Heart right ventricle (tissue), 16 donors: ENCODE results near the gene PAIP2B. TPM values are rescaled to one million over a fixed set of nuclear protein-coding genes. Genes with fewer than 3 reads are reported as not detected.

ENCODE experiments used
- ATAC-seq, 8 donors: fragments of 200-7000 bp; cut with Tn5 transposase; one replicate each; pipeline ENCODE4 v1.9.1; 2020; ENCODE audit warnings: mild to moderate bottlenecking in 8 of 8, moderate library complexity in 8 of 8, moderate number of reproducible peaks in 1 of 8
- DNase-seq, 2 donors: peaks; one replicate each; pipeline ENCODE4 v3.0.0-alpha.2; 2020
- H3K27ac ChIP-seq, 10 donors: fragments of 200-600 bp; sonication (generic) in 2 of 10; one replicate each; pipeline versions ENCODE4 v1.5.0 to v1.8.0; 2020 to 2022; ENCODE audit warnings: mild to moderate bottlenecking in 3 of 10
- H3K27me3 ChIP-seq, 7 donors: fragments of 200-600 bp; one replicate each; pipeline ENCODE4 v1.8.0; 2021 to 2022; ENCODE audit warnings: mild to moderate bottlenecking in 2 of 7
- H3K36me3 ChIP-seq, 9 donors: fragments of 200-600 bp; sonication (generic) in 1 of 9; one replicate each; pipeline versions ENCODE4 v1.5.0 to v1.8.0; 2020 to 2022; ENCODE audit warnings: mild to moderate bottlenecking in 2 of 9
- H3K4me1 ChIP-seq, 9 donors: fragments of 200-600 bp; sonication (generic) in 1 of 9; one replicate each; pipeline versions ENCODE4 v1.5.0 to v1.8.0; 2020 to 2022; ENCODE audit warnings: mild to moderate bottlenecking in 4 of 9
- H3K4me3 ChIP-seq, 10 donors: fragments of 200-600 bp; sonication (generic) in 2 of 10; one replicate each; pipeline versions ENCODE4 v1.5.0 to v1.8.0; 2020 to 2022; ENCODE audit warnings: mild to moderate bottlenecking in 7 of 10, moderate library complexity in 2 of 10
- H3K9me3 ChIP-seq, 11 donors: fragments of 200-600 bp in 10 of 11; sonication (generic) in 2 of 11; one replicate each; pipeline versions ENCODE4 v1.5.0 to v1.8.0; 2013 to 2022; ENCODE audit warnings: mild to moderate bottlenecking in 2 of 11, control low read depth in 1 of 11, moderate library complexity in 1 of 11
- CTCF ChIP-seq, 9 donors: fragments of 200-600 bp; sonication (generic) in 2 of 9; IDR thresholded peaks; one replicate each; pipeline versions ENCODE4 v1.5.0 to v1.8.0; 2021 to 2022; ENCODE audit warnings: antibody characterized with exemption in 9 of 9, mild to moderate bottlenecking in 5 of 9, moderate library complexity in 1 of 9
- WGBS, 2 donors: extraction: QIAGEN DNeasy Blood & Tissue Kit; methylation state at CpG; one replicate each; pipeline ENCODE4 v1.1.7; 2013; ENCODE audit warnings: inconsistent platforms in 1 of 2; 5-methylcytosine and 5-hydroxymethylcytosine counted together
- intact Hi-C, 10 donors: fragments of 100-400 bp; cut with DNase I; formaldehyde crosslinking; loops; one replicate each; pipeline versions ENCODE4 v1.11.1 to v1.14.2; 2022
- polyA plus RNA-seq, 2 donors: library from polyadenylated mRNA; stranded (reverse); fragments of 200-250 nt; gene quantifications; one replicate each; pipeline ENCODE4 v1.2.3, GENCODE V29; 2013
- total RNA-seq, 10 donors: library from RNA; stranded (reverse); fragmentation: NEBNext Ultra II Directional in 3 of 10; extraction: Animal tissue kit (Norgen Biotek cat#: 25700) in 3 of 10; gene quantifications; one replicate each; pipeline versions ENCODE4 v1.2.1 to v1.2.4, GENCODE V29; 2021 to 2023
- donor health status: Arrhythmogenic right ventricular cardiomyopathy.
- donor health status: ischemic (EF 13 %, LVEDD 7.1; RV severe dilation, severe dysfunction).
- donor health status: healthy with polysubstance abuse.
- donor health status: DM: no; HTN: yes; CAD: no.
- donor health status: DM: no; HTN: no; CAD: no.
- donor health status: ischemic (EF 25% LVEDD 6.9; RV normal size, moderate dysfunction).
- donor health status: ischemic (EF 25% LVEDD 5.7; RV mildly dilated, moderate dysfunction).
- donor health status: healthy.
- donor health status: DM: yes; HTN: yes; CAD: no.
- donor health status: Ischemic cardiomyopathy.
- donor health status: ischemic (EF 35%, LVEDD 5.7; RV mildly dilated, moderate dysfunction).
- donor health status: nonischemic (EF 11% LVEDD 7.7; RV severe dilation, severe dysfunction).
- donor health status: DM: yes; HTN: yes; CAD: no.
- donor health status: PGD.
- donor health status: ischemic (EF 29% LVEDD 5.4; RV normal size, mild dysfunction).
- donor health status: nonischemic (EF 23%, LVEDD 6.1; RV moderate dilation, normal function).

Gene PAIP2B
- total and polyA plus RNA-seq, 12 donors: 7.2 to 108 (median 60.3) TPM

- 87 to 95% methylated on average over 1 of the region's 1 CpG for WGBS, 2 donors
Observed at GRCh38 chr2:71207601-71208000, 19.3 kb downstream of the PAIP2B start.

GRCh38 chr2:71206271-71206670 is 20.6 kb downstream of the PAIP2B start:
- no peak for ATAC-seq
- no peak overlapping the region for H3K27ac ChIP-seq
- H3K4me3 ChIP-seq: no peak overlapping the region
- H3K9me3 ChIP-seq: peaks cover 0 to 7% (median 0%) of the 10 kb centered on the region in 11 donors
- no peaks in the 10 kb centered on the region for H3K27me3 ChIP-seq
- intact Hi-C loops: no loop called here
- TF ChIP-seq CTCF (IDR thresholded peaks at IDR 0.05): no peak
- peaks cover 0 to 12% (median 3%) of the 10 kb centered on the region in 9 donors for H3K36me3 ChIP-seq
- no peak for DNase-seq
- H3K4me1 ChIP-seq: peaks cover 0 to 5% (median 0%) of the 10 kb centered on the region in 9 donors

More at GRCh38 chr2:71207601-71208000, 19.3 kb downstream of the PAIP2B start:
- H3K9me3 ChIP-seq: peaks cover 0 to 7% (median 0%) of the 10 kb centered on the region in 11 donors
- no peak overlapping the region for H3K4me3 ChIP-seq
- H3K27me3 ChIP-seq: no peaks in the 10 kb centered on the region
- H3K4me1 ChIP-seq: peaks cover 0 to 5% (median 0%) of the 10 kb centered on the region in 9 donors
- no peak for DNase-seq
- H3K27ac ChIP-seq: no peak overlapping the region
- intact Hi-C loops: no loop called here
- no peak for ATAC-seq
- no peak for TF ChIP-seq CTCF (IDR thresholded peaks at IDR 0.05)
- no peaks in the 10 kb centered on the region for H3K36me3 ChIP-seq

DNA sequence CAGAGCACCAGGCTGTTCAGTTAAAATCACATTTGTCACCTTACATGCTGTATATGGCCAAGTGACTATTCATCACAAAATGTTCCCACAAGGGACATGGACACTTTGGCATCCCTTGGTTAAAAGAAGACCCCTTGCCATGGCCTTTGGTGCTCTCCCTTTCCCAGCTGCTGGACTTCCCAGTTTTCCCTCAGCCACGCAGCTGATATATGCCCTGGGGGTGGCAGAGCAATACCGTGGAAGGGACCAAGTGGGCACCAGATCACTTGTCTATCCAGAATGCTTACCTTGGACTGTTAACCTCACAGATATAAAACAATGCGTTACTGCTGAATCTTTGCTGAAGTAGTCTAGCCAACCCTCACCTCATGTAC is 35.3 kb downstream of the PAIP2B start:
- 68 to 77% methylated on average over 3 of the region's 3 CpGs for WGBS, 2 donors
- H3K27ac ChIP-seq: no peak overlapping the region
- no peak for TF ChIP-seq CTCF (IDR thresholded peaks at IDR 0.05)
- H3K9me3 ChIP-seq: peaks cover 0 to 8% (median 0%) of the 10 kb centered on the region in 11 donors
- H3K27me3 ChIP-seq: no peaks in the 10 kb centered on the region
- intact Hi-C loops: no loop called here
- peaks cover 0 to 11% (median 0%) of the 10 kb centered on the region in 9 donors for H3K4me1 ChIP-seq
- ATAC-seq: no peak
- DNase-seq: no peak
- H3K36me3 ChIP-seq: peaks cover 0 to 31% (median 0%) of the 10 kb centered on the region in 9 donors
- no peak overlapping the region for H3K4me3 ChIP-seq

DNA sequence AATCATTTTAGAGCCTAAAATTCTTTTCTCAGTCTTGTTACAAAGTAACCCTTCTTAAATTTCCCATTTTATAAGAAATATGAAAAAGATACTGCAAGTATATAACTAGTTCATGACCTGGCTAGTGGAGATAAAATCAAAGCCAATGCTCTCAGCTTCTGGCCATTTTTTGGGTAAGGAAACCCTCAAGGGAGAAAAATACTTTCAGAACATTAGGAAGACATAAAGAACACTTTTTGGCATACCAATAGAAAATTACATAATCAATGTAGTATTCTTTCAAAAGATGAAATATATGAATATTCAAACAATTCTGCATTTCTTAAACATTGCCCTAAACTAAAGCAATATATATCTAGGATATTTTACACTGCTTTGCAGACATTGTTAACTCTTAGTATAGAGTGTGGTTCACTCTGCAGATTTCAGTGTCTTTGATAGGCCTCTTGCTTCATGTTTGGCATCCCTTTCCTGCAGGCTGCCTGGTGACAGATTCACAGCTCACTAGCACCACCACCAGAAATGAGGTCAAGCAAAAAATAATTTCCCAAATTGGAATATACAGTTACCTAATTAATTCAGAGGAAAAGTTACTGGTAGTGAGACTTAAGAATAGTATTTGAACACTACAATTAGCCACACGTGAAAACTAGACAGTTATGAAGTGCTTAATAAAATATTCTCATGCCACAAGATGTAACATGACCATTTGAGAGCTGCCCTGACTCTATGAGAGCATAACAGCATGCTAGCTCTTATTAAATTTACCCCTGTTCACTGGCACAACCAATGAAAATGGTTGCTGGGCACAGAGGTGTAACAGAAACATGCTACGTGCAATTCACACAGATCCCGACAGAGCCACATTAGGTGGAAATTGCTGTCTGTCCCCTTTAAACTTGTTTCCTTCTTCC is 36.0 kb downstream of the PAIP2B start:
- H3K27me3 ChIP-seq: no peaks in the 10 kb centered on the region
- no peak overlapping the region for H3K4me3 ChIP-seq
- H3K4me1 ChIP-seq: peaks cover 0 to 11% (median 0%) of the 10 kb centered on the region in 9 donors
- no peak overlapping the region for H3K27ac ChIP-seq
- H3K36me3 ChIP-seq: peaks cover 0 to 35% (median 0%) of the 10 kb centered on the region in 9 donors
- ATAC-seq (peak in 6 of 8 donors; percentile 57 to 70 (median 62)), DNase-seq (peak in 1 of 2 donors; percentile 12)
- peak in 7 of 9 donors; percentile 21 to 52 (median 38) for TF ChIP-seq CTCF (IDR thresholded peaks at IDR 0.05)
- 56 to 67% methylated on average over 3 of the region's 3 CpGs for WGBS, 2 donors
- peaks cover 0 to 8% (median 0%) of the 10 kb centered on the region in 11 donors for H3K9me3 ChIP-seq
- intact Hi-C loops: no loop called here
